WTC11 (cell line): ENCODE data around the gene TNMD. TPM values are rescaled to one million over a fixed set of nuclear protein-coding genes. Genes with fewer than 3 reads are reported as not detected.

Experiments used
- ATAC-seq: fragments of 200-7000 bp; cut with Tn5 transposase; 2 replicates; pipeline ENCODE4 v1.10.0; 2021; ENCODE audit warnings: mild to moderate bottlenecking, moderate library complexity
- CTCF ChIA-PET: fragments of 300-600 bp; sonication (Branson Sonifier 250); formaldehyde crosslinking; loops from one replicate; lab custom pipeline; 2021; ENCODE audit warnings: antibody characterized with exemption; lab: Charles Lee
- POLR2A ChIA-PET: fragments of 350-600 bp; sonication (Branson Sonifier 250); formaldehyde crosslinking; loops from one replicate; lab custom pipeline; 2021; ENCODE audit warnings: antibody characterized with exemption; lab: Charles Lee
- DNase-seq: peaks from one replicate; pipeline ENCODE4 v3.0.0; 2021; ENCODE audit warnings: low spot score
- H3K27ac Mint-ChIP-seq: 2 replicates; pipeline ENCODE4 v1.8.0; 2021; ENCODE audit warnings: mixed read lengths
- H3K27me3 Mint-ChIP-seq: 2 replicates; pipeline ENCODE4 v1.8.0; 2021; ENCODE audit warnings: low read depth, mild to moderate bottlenecking, moderate library complexity, mixed read lengths
- H3K36me3 Mint-ChIP-seq: 2 replicates; pipeline ENCODE4 v1.8.0; 2021; ENCODE audit warnings: mixed read lengths
- H3K4me1 Mint-ChIP-seq: 2 replicates; pipeline ENCODE4 v1.8.0; 2022; ENCODE audit warnings: mixed read lengths
- H3K4me3 Mint-ChIP-seq: 2 replicates; pipeline ENCODE4 v1.8.0; 2021; ENCODE audit warnings: mild to moderate bottlenecking, moderate library complexity, mixed read lengths
- H3K9me3 Mint-ChIP-seq: 2 replicates; pipeline ENCODE4 v1.8.0; 2021; ENCODE audit warnings: mixed read lengths
- CREB1 ChIP-seq: sonication (generic); formaldehyde crosslinking; IDR thresholded peaks from 2 replicates; pipeline ENCODE4 v1.8.0; 2023; ENCODE audit warnings: mild to moderate bottlenecking, missing genetic modification reagents
- GTF2I ChIP-seq: fragments of 250-450 bp; sonication (Bioruptor Pico); conservative IDR thresholded peaks from 2 replicates; pipeline ENCODE4 v1.4.0; 2021; ENCODE audit warnings: mild to moderate bottlenecking
- JUN ChIP-seq: sonication (generic); formaldehyde crosslinking; IDR thresholded peaks from 2 replicates; pipeline ENCODE4 v1.8.0; 2023; ENCODE audit warnings: mild to moderate bottlenecking, missing genetic modification reagents
- NFE2L1 ChIP-seq: sonication (generic); formaldehyde crosslinking; IDR thresholded peaks from 2 replicates; pipeline ENCODE4 v1.8.1; 2023; ENCODE audit warnings: missing genetic modification reagents
- NR2C2 ChIP-seq: sonication (generic); formaldehyde crosslinking; IDR thresholded peaks from 2 replicates; pipeline ENCODE4 v1.8.0; 2022; ENCODE audit warnings: mild to moderate bottlenecking, missing genetic modification reagents
- NR3C1 ChIP-seq: sonication (generic); formaldehyde crosslinking; conservative IDR thresholded peaks from 2 replicates; pipeline ENCODE4 v1.8.1; 2023; ENCODE audit warnings: low read depth, mild to moderate bottlenecking, missing genetic modification reagents
- TCF7 ChIP-seq: sonication (generic); formaldehyde crosslinking; IDR thresholded peaks from 2 replicates; pipeline ENCODE4 v1.8.0; 2022; ENCODE audit warnings: mild to moderate bottlenecking, low read depth, missing genetic modification reagents, moderate library complexity
- ZNF219 ChIP-seq: sonication (generic); formaldehyde crosslinking; IDR thresholded peaks from 2 replicates; pipeline ENCODE4 v1.8.0; 2023; ENCODE audit warnings: missing genetic modification reagents, mild to moderate bottlenecking, borderline replicate concordance
- ZNF232 ChIP-seq: sonication (generic); formaldehyde crosslinking; IDR thresholded peaks from 2 replicates; pipeline ENCODE4 v1.8.0; 2022; ENCODE audit warnings: mild to moderate bottlenecking, missing genetic modification reagents
- ZNF317 ChIP-seq: sonication (generic); formaldehyde crosslinking; IDR thresholded peaks from 2 replicates; pipeline ENCODE4 v1.8.1; 2023; ENCODE audit warnings: low read depth, mild to moderate bottlenecking, moderate library complexity, missing genetic modification reagents, borderline replicate concordance
- total RNA-seq: library from RNA; stranded (reverse); gene quantifications from 3 replicates; pipeline ENCODE4 v1.2.3, GENCODE V29; 2021
- TF ChIP-seq, protein P1 (sequence below): fragments of 250-450 bp; sonication (Bioruptor Pico); IDR thresholded peaks from 2 replicates; pipeline ENCODE4 v1.9.0; 2021; ENCODE audit warnings: moderate library complexity, mild to moderate bottlenecking, inconsistent platforms, borderline replicate concordance
- TF ChIP-seq, protein P2 (sequence below): sonication (generic); formaldehyde crosslinking; IDR thresholded peaks from 2 replicates; pipeline ENCODE4 v1.8.1; 2022; ENCODE audit warnings: mild to moderate bottlenecking, missing genetic modification reagents, moderate library complexity, borderline replicate concordance
- TF ChIP-seq, protein P3 (sequence below): fragments of 200-600 bp; IDR thresholded peaks from 2 replicates; pipeline ENCODE4 v1.8.0; 2022; ENCODE audit warnings: antibody characterized with exemption
- TF ChIP-seq, protein P4 (sequence below): sonication (generic); formaldehyde crosslinking; IDR thresholded peaks from 2 replicates; pipeline ENCODE4 v1.8.1; 2022; ENCODE audit warnings: low read depth, missing genetic modification reagents, borderline replicate concordance
- TF ChIP-seq, protein P5 (sequence below): fragments of 250-450 bp; sonication (Bioruptor Pico); IDR thresholded peaks from 2 replicates; pipeline ENCODE4 v1.8.0; 2021; ENCODE audit warnings: mild to moderate bottlenecking
- TF ChIP-seq, protein P6 (sequence below): sonication (generic); formaldehyde crosslinking; IDR thresholded peaks from 2 replicates; pipeline ENCODE4 v1.8.1; 2023; ENCODE audit warnings: mild to moderate bottlenecking, missing genetic modification reagents
- TF ChIP-seq, protein P7 (sequence below): sonication (generic); formaldehyde crosslinking; IDR thresholded peaks from 2 replicates; pipeline ENCODE4 v1.8.1; 2023; ENCODE audit warnings: mild to moderate bottlenecking, missing genetic modification reagents

The TNMD gene
- total RNA-seq, 1 experiment from 2014 or later: 3.3 TPM

DNA sequence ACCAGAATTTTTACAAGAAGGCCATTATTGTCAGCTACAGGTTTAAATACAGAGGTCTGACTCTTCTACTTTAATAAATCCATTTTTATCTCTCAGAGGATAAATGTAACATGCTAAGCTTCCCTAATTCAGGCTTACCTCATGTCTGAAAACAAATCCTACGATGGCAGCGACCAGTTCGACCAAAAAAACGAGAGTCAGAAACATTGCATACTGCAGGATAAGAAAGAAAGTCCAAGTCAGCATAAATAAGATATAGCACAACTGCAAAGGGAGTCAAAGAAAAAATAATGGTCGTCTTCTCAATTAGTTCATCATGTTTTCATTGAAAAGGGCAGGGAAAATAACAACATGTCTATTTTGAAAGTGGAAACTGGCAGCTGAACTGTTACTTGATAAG is 50.3 kb downstream of the TNMD start:
- ATAC-seq (no peak), DNase-seq (no peak)
- peak overlapping the region; percentile 97 for H3K4me3 Mint-ChIP-seq
- no peak overlapping the region for H3K27ac Mint-ChIP-seq
- peaks cover 23% of the 10 kb centered on the region for H3K4me1 Mint-ChIP-seq
- no peaks in the 10 kb centered on the region for H3K27me3 Mint-ChIP-seq
- CTCF ChIA-PET: interaction anchor here (3.0 kb wide), 1 partner anchor 20 kb away, joined by 19 read pairs; no protein-coding TSS in a partner anchor
- H3K9me3 Mint-ChIP-seq: no peaks in the 10 kb centered on the region
- POLR2A ChIA-PET: interaction anchor here (0.5 kb wide), 1 partner anchor 20 kb away, joined by 3 read pairs; no protein-coding TSS in a partner anchor
- peaks cover 27% of the 10 kb centered on the region for H3K36me3 Mint-ChIP-seq
- TF ChIP-seq, protein P1, sequence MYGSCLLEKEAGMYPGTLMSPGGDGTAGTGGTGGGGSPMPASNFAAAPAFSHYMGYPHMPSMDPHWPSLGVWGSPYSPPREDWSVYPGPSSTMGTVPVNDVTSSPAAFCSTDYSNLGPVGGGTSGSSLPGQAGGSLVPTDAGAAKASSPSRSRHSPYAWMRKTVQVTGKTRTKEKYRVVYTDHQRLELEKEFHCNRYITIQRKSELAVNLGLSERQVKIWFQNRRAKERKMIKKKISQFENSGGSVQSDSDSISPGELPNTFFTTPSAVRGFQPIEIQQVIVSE (CRISPR knock-in tag): no peak
- no peak for TF ChIP-seq GTF2I (CRISPR knock-in tag)
- no peak for TF ChIP-seq ZNF219 (CRISPR knock-in tag)
- TF ChIP-seq, protein P2, sequence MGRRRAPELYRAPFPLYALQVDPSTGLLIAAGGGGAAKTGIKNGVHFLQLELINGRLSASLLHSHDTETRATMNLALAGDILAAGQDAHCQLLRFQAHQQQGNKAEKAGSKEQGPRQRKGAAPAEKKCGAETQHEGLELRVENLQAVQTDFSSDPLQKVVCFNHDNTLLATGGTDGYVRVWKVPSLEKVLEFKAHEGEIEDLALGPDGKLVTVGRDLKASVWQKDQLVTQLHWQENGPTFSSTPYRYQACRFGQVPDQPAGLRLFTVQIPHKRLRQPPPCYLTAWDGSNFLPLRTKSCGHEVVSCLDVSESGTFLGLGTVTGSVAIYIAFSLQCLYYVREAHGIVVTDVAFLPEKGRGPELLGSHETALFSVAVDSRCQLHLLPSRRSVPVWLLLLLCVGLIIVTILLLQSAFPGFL (CRISPR knock-in tag): no peak
- no peak for TF ChIP-seq ZNF317 (CRISPR knock-in tag)
- TF ChIP-seq, protein P3, sequence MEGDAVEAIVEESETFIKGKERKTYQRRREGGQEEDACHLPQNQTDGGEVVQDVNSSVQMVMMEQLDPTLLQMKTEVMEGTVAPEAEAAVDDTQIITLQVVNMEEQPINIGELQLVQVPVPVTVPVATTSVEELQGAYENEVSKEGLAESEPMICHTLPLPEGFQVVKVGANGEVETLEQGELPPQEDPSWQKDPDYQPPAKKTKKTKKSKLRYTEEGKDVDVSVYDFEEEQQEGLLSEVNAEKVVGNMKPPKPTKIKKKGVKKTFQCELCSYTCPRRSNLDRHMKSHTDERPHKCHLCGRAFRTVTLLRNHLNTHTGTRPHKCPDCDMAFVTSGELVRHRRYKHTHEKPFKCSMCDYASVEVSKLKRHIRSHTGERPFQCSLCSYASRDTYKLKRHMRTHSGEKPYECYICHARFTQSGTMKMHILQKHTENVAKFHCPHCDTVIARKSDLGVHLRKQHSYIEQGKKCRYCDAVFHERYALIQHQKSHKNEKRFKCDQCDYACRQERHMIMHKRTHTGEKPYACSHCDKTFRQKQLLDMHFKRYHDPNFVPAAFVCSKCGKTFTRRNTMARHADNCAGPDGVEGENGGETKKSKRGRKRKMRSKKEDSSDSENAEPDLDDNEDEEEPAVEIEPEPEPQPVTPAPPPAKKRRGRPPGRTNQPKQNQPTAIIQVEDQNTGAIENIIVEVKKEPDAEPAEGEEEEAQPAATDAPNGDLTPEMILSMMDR: no peak
- TF ChIP-seq, protein P4, sequence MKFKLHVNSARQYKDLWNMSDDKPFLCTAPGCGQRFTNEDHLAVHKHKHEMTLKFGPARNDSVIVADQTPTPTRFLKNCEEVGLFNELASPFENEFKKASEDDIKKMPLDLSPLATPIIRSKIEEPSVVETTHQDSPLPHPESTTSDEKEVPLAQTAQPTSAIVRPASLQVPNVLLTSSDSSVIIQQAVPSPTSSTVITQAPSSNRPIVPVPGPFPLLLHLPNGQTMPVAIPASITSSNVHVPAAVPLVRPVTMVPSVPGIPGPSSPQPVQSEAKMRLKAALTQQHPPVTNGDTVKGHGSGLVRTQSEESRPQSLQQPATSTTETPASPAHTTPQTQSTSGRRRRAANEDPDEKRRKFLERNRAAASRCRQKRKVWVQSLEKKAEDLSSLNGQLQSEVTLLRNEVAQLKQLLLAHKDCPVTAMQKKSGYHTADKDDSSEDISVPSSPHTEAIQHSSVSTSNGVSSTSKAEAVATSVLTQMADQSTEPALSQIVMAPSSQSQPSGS (CRISPR knock-in tag): no peak
- no peak for TF ChIP-seq NR3C1
- TF ChIP-seq JUN (CRISPR knock-in tag): no peak
- no peak for TF ChIP-seq CREB1 (CRISPR knock-in tag)
- TF ChIP-seq, protein P5, sequence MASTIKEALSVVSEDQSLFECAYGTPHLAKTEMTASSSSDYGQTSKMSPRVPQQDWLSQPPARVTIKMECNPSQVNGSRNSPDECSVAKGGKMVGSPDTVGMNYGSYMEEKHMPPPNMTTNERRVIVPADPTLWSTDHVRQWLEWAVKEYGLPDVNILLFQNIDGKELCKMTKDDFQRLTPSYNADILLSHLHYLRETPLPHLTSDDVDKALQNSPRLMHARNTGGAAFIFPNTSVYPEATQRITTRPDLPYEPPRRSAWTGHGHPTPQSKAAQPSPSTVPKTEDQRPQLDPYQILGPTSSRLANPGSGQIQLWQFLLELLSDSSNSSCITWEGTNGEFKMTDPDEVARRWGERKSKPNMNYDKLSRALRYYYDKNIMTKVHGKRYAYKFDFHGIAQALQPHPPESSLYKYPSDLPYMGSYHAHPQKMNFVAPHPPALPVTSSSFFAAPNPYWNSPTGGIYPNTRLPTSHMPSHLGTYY (CRISPR knock-in tag): no peak
- TF ChIP-seq, protein P6, sequence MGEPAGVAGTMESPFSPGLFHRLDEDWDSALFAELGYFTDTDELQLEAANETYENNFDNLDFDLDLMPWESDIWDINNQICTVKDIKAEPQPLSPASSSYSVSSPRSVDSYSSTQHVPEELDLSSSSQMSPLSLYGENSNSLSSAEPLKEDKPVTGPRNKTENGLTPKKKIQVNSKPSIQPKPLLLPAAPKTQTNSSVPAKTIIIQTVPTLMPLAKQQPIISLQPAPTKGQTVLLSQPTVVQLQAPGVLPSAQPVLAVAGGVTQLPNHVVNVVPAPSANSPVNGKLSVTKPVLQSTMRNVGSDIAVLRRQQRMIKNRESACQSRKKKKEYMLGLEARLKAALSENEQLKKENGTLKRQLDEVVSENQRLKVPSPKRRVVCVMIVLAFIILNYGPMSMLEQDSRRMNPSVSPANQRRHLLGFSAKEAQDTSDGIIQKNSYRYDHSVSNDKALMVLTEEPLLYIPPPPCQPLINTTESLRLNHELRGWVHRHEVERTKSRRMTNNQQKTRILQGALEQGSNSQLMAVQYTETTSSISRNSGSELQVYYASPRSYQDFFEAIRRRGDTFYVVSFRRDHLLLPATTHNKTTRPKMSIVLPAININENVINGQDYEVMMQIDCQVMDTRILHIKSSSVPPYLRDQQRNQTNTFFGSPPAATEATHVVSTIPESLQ: no peak
- TF ChIP-seq, protein P7, sequence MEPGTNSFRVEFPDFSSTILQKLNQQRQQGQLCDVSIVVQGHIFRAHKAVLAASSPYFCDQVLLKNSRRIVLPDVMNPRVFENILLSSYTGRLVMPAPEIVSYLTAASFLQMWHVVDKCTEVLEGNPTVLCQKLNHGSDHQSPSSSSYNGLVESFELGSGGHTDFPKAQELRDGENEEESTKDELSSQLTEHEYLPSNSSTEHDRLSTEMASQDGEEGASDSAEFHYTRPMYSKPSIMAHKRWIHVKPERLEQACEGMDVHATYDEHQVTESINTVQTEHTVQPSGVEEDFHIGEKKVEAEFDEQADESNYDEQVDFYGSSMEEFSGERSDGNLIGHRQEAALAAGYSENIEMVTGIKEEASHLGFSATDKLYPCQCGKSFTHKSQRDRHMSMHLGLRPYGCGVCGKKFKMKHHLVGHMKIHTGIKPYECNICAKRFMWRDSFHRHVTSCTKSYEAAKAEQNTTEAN (CRISPR knock-in tag): no peak
- TF ChIP-seq ZNF232 (CRISPR knock-in tag): no peak
- TF ChIP-seq TCF7 (CRISPR knock-in tag): no peak

DNA sequence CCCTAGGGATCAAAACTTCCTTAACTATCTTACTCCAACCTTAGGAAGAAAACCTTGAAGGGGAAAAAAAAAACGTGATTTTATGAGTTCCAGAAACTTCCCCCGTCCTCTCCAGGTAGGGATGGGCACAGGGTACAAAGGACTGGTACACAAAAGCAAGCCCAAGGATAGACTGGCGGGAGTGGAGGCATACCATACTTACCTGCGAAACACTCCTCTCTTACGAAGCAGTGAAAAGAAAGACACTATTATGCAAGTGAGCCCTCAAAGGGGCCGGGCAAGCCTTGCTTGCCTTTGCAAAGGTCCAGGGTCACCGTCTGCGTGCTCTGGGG is 51.2 kb downstream of the TNMD start:
- ChIA-PET CTCF (interaction anchor here (0.8 to 3.0 kb wide), 11 partner anchors 9 to 240 kb away, joined by 3 to 19 read pairs (median 4); no protein-coding TSS in a partner anchor), POLR2A (no interaction called here)
- no peaks in the 10 kb centered on the region for H3K27me3 Mint-ChIP-seq
- peak overlapping the region; percentile 97 for H3K4me3 Mint-ChIP-seq
- TF ChIP-seq NFE2L1 (CRISPR knock-in tag): no peak
- TF ChIP-seq NR2C2 (CRISPR knock-in tag): no peak
- no peak for DNase-seq
- peaks cover 18% of the 10 kb centered on the region for H3K36me3 Mint-ChIP-seq
- ATAC-seq: peak; percentile 27; the same call in 1 of the 2 replicates
- peaks cover 23% of the 10 kb centered on the region for H3K4me1 Mint-ChIP-seq
- H3K27ac Mint-ChIP-seq: peak overlapping the region; percentile 99
- no peaks in the 10 kb centered on the region for H3K9me3 Mint-ChIP-seq
